Stimulated activated CD4-positive, alpha-beta T cell treated with anti-CD3 and anti-CD28 coated beads, Interleukin-12 subunit alpha, Interleukin-12 subunit beta, amount 100 ng/mL, for 4 hours (primary cell): ENCODE results near the gene HOXB7.

Source experiments
- DNase-seq: peaks from one replicate; pipeline ENCODE4 v3.0.0-alpha.2; 2020

The HOXB7 gene

GRCh38 chr17:48564188-48565021 lies 46.4 kb downstream of the HOXB7 start:
- no peak for DNase-seq

GRCh38 chr17:48563867-48564187 lies 47.0 kb downstream of the HOXB7 start:
- DNase-seq = no peak

DNA sequence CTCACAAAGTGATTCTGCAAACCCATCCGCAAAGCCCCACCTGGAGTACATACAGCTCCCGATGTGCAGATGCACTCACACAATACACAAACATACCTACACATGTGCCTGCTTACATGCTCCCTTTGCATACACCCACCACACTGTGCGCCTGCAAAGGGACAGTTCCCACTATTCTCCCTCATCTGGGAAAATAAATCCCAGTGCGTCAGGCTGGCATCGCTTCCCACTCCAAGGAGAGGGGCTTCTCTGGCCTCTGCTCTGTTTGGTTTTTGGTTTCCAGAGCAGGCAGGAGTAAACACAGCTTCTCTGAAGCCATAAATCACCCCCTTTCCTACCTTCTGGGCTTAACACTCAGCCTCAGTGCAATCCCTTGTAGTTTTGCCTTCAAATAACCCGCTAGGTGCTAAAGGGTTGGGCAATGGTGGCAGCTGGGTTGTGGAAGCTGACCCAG lies 47.4 kb downstream of the HOXB7 start:
- DNase-seq = no peak

GRCh38 chr17:48562934-48563333 lies 47.9 kb downstream of the HOXB7 start:
- DNase-seq = no peak

GRCh38 chr17:48561884-48562810 lies 48.7 kb downstream of the HOXB7 start:
- no peak for DNase-seq

DNA sequence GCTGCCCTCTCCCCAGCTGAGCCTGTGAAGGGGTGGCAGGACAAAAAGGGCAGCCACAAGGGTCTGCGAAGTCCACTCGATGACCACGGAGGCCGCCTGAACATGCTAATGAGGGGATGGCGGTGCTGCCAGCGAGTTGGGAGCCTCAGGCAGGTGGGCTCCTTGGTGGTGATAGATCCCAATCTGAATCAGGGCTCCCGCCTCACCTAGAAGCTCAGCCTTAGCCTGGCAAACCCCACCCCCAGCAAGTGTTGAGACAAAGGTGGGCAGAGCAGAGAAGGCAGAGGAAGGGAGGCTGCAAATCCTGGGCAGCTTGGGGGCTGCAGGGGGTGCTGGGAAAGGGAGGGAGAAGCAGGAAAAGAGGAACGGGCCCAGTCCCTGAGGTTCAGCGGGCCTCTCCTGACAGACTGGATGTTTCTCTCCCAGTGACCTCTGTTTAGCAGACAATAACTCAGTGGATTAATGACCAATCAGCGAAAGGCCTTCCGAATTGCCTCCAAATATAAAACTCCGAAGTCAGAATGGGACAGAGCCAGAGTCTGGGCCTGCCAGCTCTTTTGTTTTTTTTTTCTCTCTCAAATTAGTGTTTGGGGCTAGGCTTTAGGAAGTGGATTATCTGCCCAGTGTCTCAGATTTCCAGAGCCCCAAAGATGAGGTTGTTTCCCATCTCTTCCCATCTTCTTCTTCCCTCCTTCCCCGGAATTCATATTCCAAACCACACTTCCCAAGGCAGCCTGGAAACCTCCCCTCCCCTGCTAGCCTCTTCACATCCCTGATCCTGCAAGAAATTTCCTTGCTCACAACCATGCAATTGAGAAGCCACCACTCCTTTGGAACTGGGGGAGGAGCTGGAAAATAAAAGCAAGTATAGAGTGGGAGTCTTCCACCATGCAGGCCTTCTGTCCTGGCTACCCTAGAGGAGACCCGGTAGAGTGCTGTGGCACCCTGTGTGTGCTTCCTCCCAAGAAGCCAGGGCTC lies 50.7 kb downstream of the HOXB7 start:
- no peak for DNase-seq

DNA sequence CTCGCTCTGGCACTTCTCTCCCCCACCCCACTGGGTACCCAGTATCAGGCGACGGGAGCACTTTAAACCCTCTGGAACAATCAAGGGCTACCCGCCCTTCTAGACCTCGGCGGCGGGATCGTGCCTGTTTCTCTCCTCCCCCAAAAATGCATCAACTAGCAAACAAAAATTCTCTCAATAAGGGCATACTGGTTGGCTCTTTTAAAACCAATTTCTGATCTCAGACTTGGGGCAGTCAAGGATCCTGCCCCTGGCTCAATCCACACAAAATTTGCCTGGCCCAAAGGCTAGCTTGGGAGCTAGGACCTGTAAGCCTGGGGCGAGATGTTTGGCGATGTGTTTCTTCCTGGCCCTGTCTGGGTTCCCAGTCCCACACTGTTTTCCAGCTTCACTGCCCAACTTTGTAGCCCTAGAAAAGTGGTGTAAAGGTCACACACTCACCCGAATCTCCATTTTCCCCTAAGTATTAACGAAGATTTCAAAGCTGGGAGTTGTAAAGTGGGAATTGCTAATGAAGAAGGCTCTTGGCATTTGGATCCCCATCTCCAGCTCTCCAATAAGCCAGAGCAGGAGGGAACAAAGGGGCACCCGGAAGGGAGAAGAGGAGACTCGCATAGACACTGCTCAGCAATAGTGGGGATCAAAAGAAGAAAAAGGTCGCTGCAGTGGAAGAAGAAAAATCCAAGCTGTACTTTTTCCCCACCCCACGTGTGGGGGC lies 51.5 kb downstream of the HOXB7 start:
- DNase-seq = no peak

DNA sequence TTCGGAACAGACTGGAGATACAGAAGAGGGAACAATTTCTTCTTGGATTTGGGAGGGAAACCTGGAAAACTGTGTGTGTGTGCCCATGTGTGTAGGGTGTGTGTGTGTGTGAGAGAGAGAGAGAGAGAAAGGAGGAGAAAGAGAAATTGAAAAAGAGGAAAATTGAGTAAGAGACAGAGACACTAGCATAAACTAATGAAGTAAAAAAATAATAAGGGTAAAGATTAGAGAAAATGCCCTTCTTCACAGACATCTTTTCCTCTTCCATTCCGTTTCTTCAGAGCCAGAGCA lies 52.0 kb downstream of the HOXB7 start:
- no peak for DNase-seq

- DNase-seq = no peak
These were observed 52.6 kb downstream of the HOXB7 start for GRCh38 chr17:48558057-48558830.
